Astrocyte of the hippocampus (primary cell): Measurements from ENCODE around the gene SMG6.
A peak's percentile ranks its signal among the peaks of the same experiment; 100 is the strongest.

ENCODE experiments used
- DNase-seq: peaks from one replicate; pipeline ENCODE4 v3.0.0; 2011; ENCODE audit warnings: low read depth, low spot score

SMG6 gene

GRCh38 chr17:2235265-2235664 lies 68.3 kb downstream of the SMG6 start:
- no peak for DNase-seq

- peak; percentile 81 for DNase-seq
Observed at GRCh38 chr17:2233441-2233947, 70.1 kb downstream of the SMG6 start.

- DNase-seq: peak; percentile 95
Observed at GRCh38 chr17:2232244-2232638, 71.3 kb downstream of the SMG6 start.

DNA sequence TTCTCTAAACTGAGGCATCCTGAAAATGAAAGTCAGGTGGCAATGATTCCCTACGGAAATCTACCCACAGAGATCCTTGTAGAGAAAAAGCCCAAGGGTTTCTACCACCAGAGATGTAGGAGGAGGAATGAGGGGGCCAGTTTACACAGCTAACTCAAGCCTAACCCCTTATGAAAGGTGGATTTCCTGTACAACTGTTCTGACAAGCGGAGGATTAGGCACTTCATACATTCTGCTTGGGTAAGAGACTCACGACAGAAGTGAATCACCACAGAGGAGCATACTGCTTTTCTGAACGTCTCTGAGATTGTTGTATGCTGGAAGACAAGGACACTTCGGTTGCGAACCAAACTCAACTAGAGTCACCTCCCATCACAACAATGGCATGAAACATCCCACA lies 72.7 kb downstream of the SMG6 start:
- DNase-seq: no peak

- DNase-seq: no peak
Observed at GRCh38 chr17:2227025-2227699, 76.4 kb downstream of the SMG6 start.

- no peak for DNase-seq
Observed at GRCh38 chr17:2223617-2223927, 80.0 kb downstream of the SMG6 start.

GRCh38 chr17:2222901-2223616 lies 80.5 kb downstream of the SMG6 start:
- no peak for DNase-seq

DNA sequence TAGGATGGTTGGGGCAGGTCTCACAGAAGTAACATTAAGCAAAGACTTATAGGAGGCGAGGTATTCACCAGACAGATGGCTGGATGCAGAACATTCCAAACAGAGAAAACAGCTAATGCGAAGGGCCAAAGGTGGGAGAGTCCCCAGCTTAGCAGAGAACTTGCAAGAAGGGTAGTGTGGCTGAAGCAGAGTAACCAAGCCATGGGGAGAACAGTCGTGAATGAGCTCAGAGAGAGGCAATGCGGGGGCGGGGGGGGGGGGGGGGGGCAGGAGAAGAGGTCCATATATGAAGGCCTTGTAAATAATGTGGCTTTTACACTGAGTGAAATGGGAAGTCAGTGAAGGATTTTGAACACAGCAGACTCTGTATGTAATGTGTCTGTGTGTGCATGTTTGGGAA lies 81.3 kb downstream of the SMG6 start:
- DNase-seq: no peak

DNA sequence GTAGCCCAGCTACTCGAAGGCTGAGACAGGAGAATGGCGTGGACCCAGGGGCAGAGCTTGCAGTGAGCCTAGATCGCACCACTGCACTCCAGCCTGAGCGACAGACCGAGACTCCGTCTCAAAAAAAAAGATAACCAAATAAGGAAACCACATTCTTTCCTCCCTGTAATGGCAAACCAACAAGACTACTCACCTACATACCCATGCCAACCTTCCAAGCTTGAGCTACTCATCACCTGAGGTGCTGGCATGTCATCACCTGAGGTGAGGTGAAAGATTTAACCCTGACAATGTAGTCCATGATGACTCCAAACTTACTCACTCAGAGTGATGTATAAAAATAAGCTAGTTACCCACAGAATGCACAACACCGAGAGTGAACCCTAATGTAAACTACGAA lies 85.2 kb downstream of the SMG6 start:
- DNase-seq: no peak

DNA sequence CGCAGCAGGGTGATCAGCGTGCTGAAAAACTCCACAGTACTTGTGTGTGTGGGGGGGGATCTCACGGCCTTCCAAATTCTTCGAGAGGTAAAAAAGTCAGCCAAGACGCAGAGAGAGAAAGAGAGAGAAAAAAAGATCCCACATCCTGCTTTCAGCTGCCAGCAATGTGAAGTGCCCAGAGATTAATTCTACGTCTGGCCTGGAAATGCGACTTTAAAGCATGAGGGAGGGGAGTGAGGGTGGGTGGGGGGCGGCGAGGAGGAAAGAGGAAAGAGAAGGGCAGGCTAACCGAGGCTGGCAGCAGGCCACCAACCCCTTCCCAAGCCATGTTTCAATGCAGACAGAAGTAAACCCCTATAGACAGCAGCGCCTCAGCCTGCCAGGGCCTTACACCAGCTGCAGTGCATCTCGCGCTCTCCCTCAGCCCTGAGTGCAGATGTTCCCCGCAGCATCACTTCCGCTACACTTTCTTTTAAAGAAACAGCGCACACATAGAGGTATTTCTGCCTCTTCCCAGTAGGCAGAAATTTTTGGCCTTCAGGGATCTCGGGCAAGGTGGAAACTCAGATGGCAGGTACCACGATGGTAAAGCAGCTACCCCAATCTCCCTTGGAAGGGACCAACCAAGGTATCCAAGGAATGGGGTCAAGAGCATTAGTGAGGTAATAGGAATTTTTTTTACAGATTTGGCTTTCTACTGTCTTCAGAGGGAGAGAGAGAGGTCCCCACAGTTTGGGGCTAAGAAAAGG lies 87.8 kb downstream of the SMG6 start:
- peak; percentile 93 for DNase-seq

DNA sequence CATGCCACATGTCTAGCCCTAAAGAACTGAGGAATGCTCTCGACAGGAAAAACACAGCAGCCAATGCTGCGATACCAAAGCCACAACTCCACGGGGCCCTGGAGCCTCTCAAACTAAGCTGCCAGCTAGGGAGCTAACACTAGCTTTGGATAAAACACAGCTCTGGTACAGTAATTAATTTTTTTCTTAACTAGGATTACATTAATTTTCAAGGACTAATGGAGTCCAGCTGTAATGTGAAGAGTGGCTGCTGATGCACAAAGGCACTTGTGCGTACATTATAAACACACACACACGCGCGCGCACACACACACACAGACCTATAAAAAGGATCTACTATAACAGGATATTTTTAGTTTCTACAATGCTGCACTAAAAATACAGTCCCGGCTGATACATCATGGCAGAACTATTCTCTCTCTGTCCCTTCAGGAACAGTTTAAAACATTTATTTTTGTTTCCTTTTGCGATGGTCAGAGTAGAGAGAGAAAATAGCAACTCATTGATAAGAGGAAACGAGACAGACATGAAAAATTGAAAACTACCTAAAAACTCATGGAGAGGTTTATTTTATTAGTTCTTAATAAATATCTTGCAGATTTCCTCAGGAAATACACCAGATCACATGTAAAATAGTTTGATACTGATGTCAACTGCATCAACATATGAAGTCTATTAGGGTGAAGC lies 88.5 kb downstream of the SMG6 start:
- DNase-seq: peak; percentile 90

DNA sequence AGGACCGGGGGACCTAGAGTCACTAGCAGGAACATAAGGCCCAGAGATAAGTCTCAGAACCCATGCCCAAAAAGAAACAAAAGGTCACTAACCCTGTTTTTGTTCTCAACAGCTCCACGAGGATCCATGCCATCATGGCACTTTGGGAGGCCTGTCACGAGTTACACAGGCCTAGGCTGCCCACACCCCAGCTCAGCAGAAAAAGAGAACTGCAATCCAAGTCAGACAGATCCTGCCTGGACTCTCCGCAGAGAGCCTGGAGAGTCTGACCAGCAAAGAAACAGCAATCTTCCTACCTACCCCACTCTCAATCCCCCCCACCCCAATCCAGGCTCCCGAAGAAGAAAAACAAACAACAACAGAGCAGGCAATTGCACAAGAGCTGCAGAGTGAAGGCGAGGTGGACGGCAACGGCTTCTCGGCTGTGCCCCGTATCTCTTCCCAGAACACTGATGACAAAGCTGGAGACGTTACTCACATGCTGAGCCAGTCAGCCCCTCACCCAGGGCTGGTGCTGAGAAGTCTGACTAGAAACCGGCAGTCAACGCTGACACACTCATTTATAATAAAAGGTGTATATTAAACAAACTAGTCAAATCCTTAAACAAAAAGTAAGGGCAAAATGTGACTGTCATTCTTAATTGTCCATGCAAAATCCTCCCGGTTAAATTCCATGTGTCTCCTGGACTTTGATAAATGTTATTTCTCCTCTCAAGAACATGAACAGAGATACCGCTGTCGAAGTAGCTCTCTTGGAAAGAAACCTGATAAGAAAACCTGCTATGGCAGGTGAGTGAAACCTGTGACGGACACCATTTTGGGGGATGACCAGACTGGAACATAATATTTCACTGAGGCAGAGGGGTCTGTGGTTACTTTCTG lies 89.3 kb downstream of the SMG6 start:
- DNase-seq: peak; percentile 89

DNA sequence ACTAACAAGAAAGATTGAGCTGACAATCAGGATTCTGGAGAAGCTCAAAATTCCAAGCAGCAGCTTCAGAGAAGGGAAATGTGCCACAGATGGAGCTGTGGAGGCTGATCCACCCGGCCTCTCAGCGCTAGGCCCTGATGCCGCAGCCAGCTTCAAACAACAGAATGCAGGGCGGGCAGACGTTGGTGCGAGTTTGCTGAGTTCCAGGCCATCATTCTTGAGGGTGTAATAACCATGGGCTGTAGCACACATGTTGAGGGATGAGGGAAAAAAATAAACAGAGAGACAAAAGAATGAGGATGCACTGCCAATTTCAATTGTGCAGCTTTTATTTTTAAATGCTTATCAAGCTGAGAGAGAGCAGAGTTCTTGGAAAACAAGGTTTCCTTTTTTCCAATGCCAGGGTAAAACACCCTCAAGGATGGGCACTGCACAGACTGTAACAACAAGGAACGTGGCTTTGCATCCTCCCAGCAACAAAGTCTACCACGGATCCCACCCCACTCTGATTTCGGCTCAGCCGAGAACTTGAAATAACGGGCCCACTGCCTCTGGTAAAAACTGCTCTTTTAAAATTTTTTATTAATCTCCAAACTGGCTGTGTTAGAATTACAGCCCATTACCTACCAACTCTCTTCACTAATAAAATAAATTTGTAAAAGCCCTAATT lies 90.2 kb downstream of the SMG6 start:
- DNase-seq: peak; percentile 54

GRCh38 chr17:2212400-2212981 lies 91.1 kb downstream of the SMG6 start:
- DNase-seq: peak; percentile 86

- no peak for DNase-seq
Observed at GRCh38 chr17:2211661-2212399, 91.8 kb downstream of the SMG6 start.

DNA sequence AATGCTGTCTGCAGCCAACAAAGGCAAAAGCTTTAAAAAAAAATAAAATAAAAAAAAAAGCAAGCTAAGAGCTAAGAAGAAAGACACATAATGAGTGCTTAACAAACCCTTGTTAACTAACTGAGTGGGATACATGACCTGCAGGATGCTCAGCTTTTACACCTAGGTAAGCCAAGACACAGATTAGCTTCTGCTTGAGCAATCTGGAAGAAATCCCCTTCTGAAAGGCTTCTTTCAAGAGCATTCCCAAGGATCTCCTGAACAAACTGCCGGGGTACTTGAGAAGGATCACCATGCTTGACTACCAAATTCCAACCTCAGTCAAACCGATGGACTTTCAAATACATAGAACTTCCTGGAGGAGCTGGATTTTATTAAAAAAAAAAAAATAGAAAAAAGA lies 92.9 kb downstream of the SMG6 start:
- DNase-seq: no peak

DNA sequence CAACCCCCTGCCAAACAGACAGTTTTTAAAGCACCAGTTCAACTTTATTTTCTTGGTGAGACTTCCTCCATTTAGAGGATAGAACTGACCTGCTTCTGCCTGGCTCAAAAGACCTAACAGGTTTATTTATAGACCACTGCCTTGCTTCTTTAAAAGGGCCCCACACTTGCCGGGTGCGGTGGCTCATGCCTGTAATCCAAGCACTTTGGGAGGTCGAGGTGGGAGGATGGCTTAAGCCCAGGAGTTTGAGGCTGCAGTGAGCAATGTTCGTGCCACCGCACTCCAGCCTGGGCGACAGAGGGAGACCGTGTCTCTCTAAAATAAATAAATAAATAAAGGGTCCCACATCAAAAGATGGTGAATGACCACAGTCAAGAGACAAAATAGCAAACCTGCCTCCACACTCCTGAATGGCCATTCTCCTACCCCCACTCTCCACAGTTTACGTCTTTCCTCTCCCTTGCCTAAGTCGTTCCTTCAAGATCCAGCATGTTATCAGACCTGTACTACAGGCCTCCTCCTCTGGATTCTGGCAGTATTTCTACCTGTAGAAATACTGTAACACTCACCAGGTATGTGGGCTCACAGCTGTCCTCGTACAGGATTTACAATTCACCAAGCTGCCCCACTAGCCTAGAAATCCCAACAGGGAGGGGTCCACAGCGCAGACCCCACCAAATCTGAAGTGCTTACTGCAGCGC lies 95.6 kb downstream of the SMG6 start:
- DNase-seq: no peak

GRCh38 chr17:2204393-2204792 lies 99.2 kb downstream of the SMG6 start:
- no peak for DNase-seq

GRCh38 chr17:2203818-2204217 lies 99.8 kb downstream of the SMG6 start:
- no peak for DNase-seq
